Endothelial cell of umbilical vein (primary cell): ENCODE results near the gene SH3RF3. TPM values are rescaled to one million over a fixed set of nuclear protein-coding genes. Genes with fewer than 3 reads are reported as not detected.

Source experiments
- BruUV-seq: library from RNA; stranded (reverse); fragments of 400-500 nt; replicated peaks from 2 replicates; lab custom pipeline; 2021; lab: Mats Ljungman, UMichigan
- CTCF ChIA-PET: fragments of 300-600, 350-600 bp; sonication (Branson Sonifier 250); formaldehyde crosslinking; loops from one replicate; lab custom pipeline; 2021; ENCODE audit warnings: antibody characterized with exemption, inconsistent platforms; lab: Charles Lee
- POLR2A ChIA-PET: fragments of 300-600, 350-600 bp; sonication (Branson Sonifier 250); formaldehyde crosslinking; loops from one replicate; lab custom pipeline; 2021; ENCODE audit warnings: antibody characterized with exemption, inconsistent platforms; lab: Charles Lee
- DNase-seq: peaks from one replicate; pipeline ENCODE4 v3.0.0-alpha.2; 2011; ENCODE audit warnings: low read depth, low spot score
- FAIRE-seq: peaks from 2 replicates; lab custom pipeline; 2011; peaks lifted over from hg19 to GRCh38; lab: Jason Lieb, UNC
- H2AFZ ChIP-seq: 2 replicates; pipeline ENCODE4 v1.6.0; 2012; ENCODE audit warnings: low read depth, low read length, control low read depth, inconsistent platforms
- H3K27ac ChIP-seq: 2 replicates; pipeline ENCODE4 v1.5.1; 2011; ENCODE audit warnings: low read depth, mild to moderate bottlenecking, control low read depth, low read length, moderate library complexity; ENCODE audit not compliant: insufficient read depth
- H3K27me3 ChIP-seq, 2 experiments: 2 replicates each; pipeline versions ENCODE4 v1.6.0 to v1.6.1; 2011; ENCODE audit warnings: low read length in 2 of 2, mixed read lengths in 1 of 2; ENCODE audit not compliant: control insufficient read depth in 2 of 2, insufficient read depth in 2 of 2
- H3K36me3 ChIP-seq, 2 experiments: 2 replicates in 1 of 2; 3 replicates in 1 of 2; pipeline ENCODE4 v1.5.1; 2011; ENCODE audit warnings: low read length in 2 of 2, mild to moderate bottlenecking in 1 of 2, moderate library complexity in 1 of 2; ENCODE audit not compliant: control insufficient read depth in 2 of 2, insufficient read depth in 2 of 2; ENCODE audit errors: extremely low read depth in 1 of 2
- H3K4me1 ChIP-seq: 3 replicates; pipeline ENCODE4 v1.5.1; 2011; ENCODE audit warnings: mild to moderate bottlenecking, low read length; ENCODE audit not compliant: control insufficient read depth, insufficient read depth; ENCODE audit errors: extremely low read depth
- H3K4me2 ChIP-seq: 2 replicates; pipeline ENCODE4 v1.6.1; 2011; ENCODE audit warnings: low read length, control low read depth, mixed read lengths; ENCODE audit not compliant: insufficient read depth
- H3K4me3 ChIP-seq, 3 experiments: fragments of 200-600 bp in 1 of 3; sonication (generic), shearing (Covaris generic) in 1 of 3; replicated peaks in 1 of 3; 2 replicates each; pipeline ENCODE4 v1.5.1; 2011 to 2016; ENCODE audit warnings: control low read depth in 3 of 3, low read length in 3 of 3, mild to moderate bottlenecking in 2 of 3, inconsistent platforms in 1 of 3, low read depth in 1 of 3, moderate library complexity in 1 of 3; ENCODE audit not compliant: insufficient read depth in 1 of 3
- H3K79me2 ChIP-seq: 2 replicates; pipeline ENCODE4 v1.6.0; 2012; ENCODE audit warnings: low read length, inconsistent platforms; ENCODE audit not compliant: control insufficient read depth, insufficient read depth
- H3K9ac ChIP-seq: replicated peaks from 2 replicates; pipeline ENCODE3; 2011; ENCODE audit warnings: low read length, control low read depth; ENCODE audit not compliant: insufficient read depth; ENCODE audit errors: extremely low read depth
- H3K9me1 ChIP-seq: replicated peaks from 3 replicates; pipeline ENCODE4 v1.6.0; 2011; ENCODE audit warnings: mild to moderate bottlenecking, low read length; ENCODE audit not compliant: control insufficient read depth, insufficient read depth; ENCODE audit errors: extremely low read depth
- H3K9me3 ChIP-seq: replicated peaks from 2 replicates; pipeline ENCODE4 v1.5.1; 2012; ENCODE audit warnings: low read length, inconsistent platforms; ENCODE audit not compliant: control insufficient read depth, insufficient read depth
- H4K20me1 ChIP-seq: replicated peaks from 2 replicates; pipeline ENCODE3; 2011; ENCODE audit warnings: mild to moderate bottlenecking, low read length; ENCODE audit not compliant: control insufficient read depth, insufficient read depth; ENCODE audit errors: extremely low read depth
- CTCF ChIP-seq, 2 donors: IDR thresholded peaks; 1 replicate in 1 of 2; 2 replicates in 1 of 2; pipeline ENCODE4 v1.5.1; 2011; ENCODE audit warnings: low read length in 2 of 2, mild to moderate bottlenecking in 2 of 2, moderate library complexity in 2 of 2, control low read depth in 1 of 2, inconsistent platforms in 1 of 2, low read depth in 1 of 2; ENCODE audit not compliant: insufficient read depth in 1 of 2; ENCODE audit errors: extremely low read depth in 1 of 2
- EZH2 ChIP-seq: IDR thresholded peaks from 2 replicates; pipeline ENCODE4 v1.6.1; 2012; ENCODE audit warnings: borderline replicate concordance, low read depth, mild to moderate bottlenecking, moderate library complexity, low read length, inconsistent platforms; ENCODE audit not compliant: severe bottlenecking
- FOS ChIP-seq: IDR thresholded peaks from 2 replicates; pipeline ENCODE4 v1.6.1; 2011; ENCODE audit warnings: mild to moderate bottlenecking, low read length, moderate library complexity, borderline replicate concordance; ENCODE audit not compliant: insufficient read depth
- GATA2 ChIP-seq: IDR thresholded peaks from 2 replicates; pipeline ENCODE4 v1.7.0; 2011; ENCODE audit warnings: low read depth, mild to moderate bottlenecking, moderate library complexity, mixed read lengths, low read length; ENCODE audit not compliant: insufficient read length, insufficient read depth
- JUN ChIP-seq: IDR thresholded peaks from 2 replicates; pipeline ENCODE4 v1.6.1; 2011; ENCODE audit warnings: borderline replicate concordance, low read depth; ENCODE audit not compliant: insufficient read length, insufficient read depth
- MAX ChIP-seq: IDR thresholded peaks from 2 replicates; pipeline ENCODE4 v1.6.1; 2011; ENCODE audit not compliant: insufficient read depth, insufficient read length
- MYC ChIP-seq: IDR thresholded peaks from one replicate; pipeline ENCODE4 v1.6.1; 2011; ENCODE audit warnings: mild to moderate bottlenecking, low read depth, low read length
- POLR2A ChIP-seq: IDR thresholded peaks from 2 replicates; pipeline ENCODE4 v1.6.1; 2012; ENCODE audit warnings: low read depth, mild to moderate bottlenecking, control low read depth, low read length
- POLR2AphosphoS5 ChIP-seq: IDR thresholded peaks from 2 replicates; pipeline ENCODE4 v1.6.1; 2012; ENCODE audit warnings: low read depth, mild to moderate bottlenecking, control low read depth, low read length, moderate library complexity; ENCODE audit not compliant: insufficient read depth
- dilution Hi-C: fragments of 300-500 bp; cut with MboI; formaldehyde crosslinking; loops from one replicate; pipeline ENCODE4 v1.15.0; 2019; ENCODE audit warnings: low sequenced_read_pairs; ENCODE audit not compliant: extremely low pct_ligation_motif_present
- intact Hi-C: fragments of 100-400 bp; cut with micrococcal nuclease; formaldehyde crosslinking; loops from one replicate; pipeline ENCODE4 v1.10.0; 2022
- polyA plus RNA-seq, 4 experiments: library from polyadenylated mRNA; depleted of rRNA in 3 of 4; stranded (reverse) in 3 of 4; unstranded in 1 of 4; fragments of >200 nt; gene quantifications; 2 replicates each; pipeline versions ENCODE4 v1.2.1 to v1.2.3, GENCODE V29; 2011 to 2012; ENCODE audit warnings: missing spikeins in 1 of 4
- total RNA-seq: library from RNA; stranded (reverse); gene quantifications from 2 replicates; pipeline ENCODE4 v1.2.3, GENCODE V29; 2021

SH3RF3 gene
- total and polyA plus RNA-seq, 2 donors (not counting 3 experiments of a cell fraction or from before 2014, with no cell fraction given), result 3.8 to 14.7 TPM

- ChIA-PET POLR2A (no interaction called here), CTCF (interaction anchor here (1.3 to 2.3 kb wide), 2 partner anchors 12 to 65 kb away, joined by 3 to 4 read pairs; no protein-coding TSS in a partner anchor)
- H3K4me3 ChIP-seq, result no peak overlapping the region
- H3K4me1 ChIP-seq, result peaks cover 33% of the 10 kb centered on the region
- no peak overlapping the region for H3K4me2 ChIP-seq
- H3K36me3 ChIP-seq, result no peaks in the 10 kb centered on the region
- no peaks in the 10 kb centered on the region for H3K27me3 ChIP-seq
- TF ChIP-seq POLR2A (no peak), POLR2AphosphoS5 (no peak), CTCF (IDR thresholded peaks at IDR 0.05; ENCODE audit: extremely low read depth in 1 of 2, insufficient read depth in 1 of 2, low read depth in 1 of 2, low read length in 2 of 2) (no peak), MAX (no peak), FOS (no peak), GATA2 (no peak), JUN (no peak), MYC (no peak), EZH2 (no peak)
- no peaks in the 10 kb centered on the region for H3K9me3 ChIP-seq
- FAIRE-seq (no peak), DNase-seq (no peak)
- dilution Hi-C loops, result no loop called here
- intact Hi-C loops, result no loop called here
- no peaks in the 10 kb centered on the region for H3K9me1 ChIP-seq
- H2AFZ ChIP-seq, result no peak overlapping the region
- no peak overlapping the region for H3K27ac ChIP-seq
- no TSS peak for BruUV-seq
- no peak overlapping the region for H3K9ac ChIP-seq
- H3K79me2 ChIP-seq, result peaks cover 19% of the 10 kb centered on the region
- H4K20me1 ChIP-seq, result no peaks in the 10 kb centered on the region
Observed at GRCh38 chr2:109236147-109236546, 107.1 kb downstream of the SH3RF3 start.
